H1 (cell line): ENCODE measurements around the gene LYPD6B. TPM values are rescaled to one million over a fixed set of nuclear protein-coding genes. Genes with fewer than 3 reads are reported as not detected.

Experiments
- BRCA1 ChIP-seq: IDR thresholded peaks from 2 replicates; pipeline ENCODE4 v1.6.1; 2012; ENCODE audit warnings: low read depth, low read length, improper control_type of control experiment
- EGR1 ChIP-seq: IDR thresholded peaks from 2 replicates; pipeline ENCODE4 v1.6.1; 2011; ENCODE audit warnings: low read depth, low read length, borderline replicate concordance
- HDAC2 ChIP-seq, 2 experiments: fragments of 300-600 bp in 1 of 2; sonication (generic) in 1 of 2; IDR thresholded peaks; 2 replicates each; pipeline ENCODE4 v1.6.1; 2011 to 2012; ENCODE audit warnings: low read depth in 2 of 2, low read length in 2 of 2, mild to moderate bottlenecking in 2 of 2, moderate library complexity in 2 of 2, borderline replicate concordance in 1 of 2, inconsistent platforms in 1 of 2
- RAD21 ChIP-seq, 2 experiments: IDR thresholded peaks in 1 of 2; conservative IDR thresholded peaks in 1 of 2; 2 replicates each; pipeline ENCODE4 v1.6.1; 2011; ENCODE audit warnings: low read depth in 2 of 2, low read length in 2 of 2, improper control_type of control experiment in 1 of 2, inconsistent platforms in 1 of 2, mild to moderate bottlenecking in 1 of 2, moderate library complexity in 1 of 2
- SIN3A ChIP-seq, 2 experiments: IDR thresholded peaks in 1 of 2; conservative IDR thresholded peaks in 1 of 2; 2 replicates each; pipeline ENCODE4 v1.6.1; 2011 to 2012; ENCODE audit warnings: low read length in 2 of 2, improper control_type of control experiment in 1 of 2, low read depth in 1 of 2, mild to moderate bottlenecking in 1 of 2
- SIX5 ChIP-seq: IDR thresholded peaks from 2 replicates; pipeline ENCODE4 v1.6.1; 2011; ENCODE audit warnings: mild to moderate bottlenecking, low read depth, low read length
- SP2 ChIP-seq: IDR thresholded peaks from 2 replicates; pipeline ENCODE4 v1.6.1; 2012; ENCODE audit warnings: mild to moderate bottlenecking, low read length, inconsistent platforms
- TAF1 ChIP-seq: IDR thresholded peaks from 2 replicates; pipeline ENCODE4 v1.6.1; 2011; ENCODE audit warnings: mild to moderate bottlenecking, low read depth, low read length
- polyA plus RNA-seq, 7 experiments: library from polyadenylated mRNA; depleted of rRNA in 3 of 7; stranded (reverse) in 5 of 7; unstranded in 2 of 7; fragments of >200 nt in 5 of 7; fragments of 200-250 nt in 2 of 7; gene quantifications; 1 replicate in 5 of 7; 2 replicates in 1 of 7; 4 replicates in 1 of 7; pipeline versions ENCODE4 v1.2.1 to v1.2.3, GENCODE V29; 2011 to 2013; ENCODE audit warnings: missing spikeins in 2 of 7, mixed read lengths in 2 of 7
- total RNA-seq: library from RNA; stranded (reverse); fragmentation: NEBNext Ultra II Directional; extraction: Animal tissue kit (Norgen Biotek cat#: 25700); gene quantifications from 2 replicates; pipeline ENCODE4 v1.2.1, GENCODE V29; 2021

The LYPD6B gene
- total and polyA plus RNA-seq, 2 of the 8 experiments (the other 6 are each of a cell fraction or from before 2014, with no cell fraction given) = 2.2 to 3.5 TPM

GRCh38 chr2:149009576-149010461, 28.7 kb upstream of the LYPD6B start (continued):
- TF ChIP-seq HDAC2 (IDR thresholded peaks at IDR 0.05; ENCODE audit: borderline replicate concordance in 1 of 2, low read depth in 2 of 2, low read length in 2 of 2) (no peak), SIX5 (no peak), SIN3A (conservative IDR thresholded peaks at IDR 0.05 in 1 of 2, IDR thresholded peaks at IDR 0.05 in 1 of 2; ENCODE audit: low read depth in 1 of 2, low read length in 2 of 2) (no peak), BRCA1 (no peak), SP2 (no peak), RAD21 (IDR thresholded peaks at IDR 0.05 in 1 of 2, conservative IDR thresholded peaks at IDR 0.05 in 1 of 2; ENCODE audit: low read depth in 2 of 2, low read length in 2 of 2) (no peak), TAF1 (no peak), EGR1 (no peak)
- TF ChIP-seq, all 59 proteins: peak for 0
